ENCODE data around the gene ZNF660.

Gene ZNF660

GRCh38 chr3:44648564-44649229, 63.9 kb downstream of the ZNF660 start, which contains the start of gene ZNF35:
TSS of gene ZNF35 (plus strand) at chr3:44648732. CDS start at chr3:44651068, 2,336 bp downstream.
- H3K9ac ChIP-seq (ENCODE audit: low read length): peak within 1 kb of the TSS; percentile 83
- peaks cover 8% of the 10 kb centered on the region; the same call in 1 of the 2 replicates for H3K4me1 ChIP-seq (ENCODE audit: low read length)
- no peak within 1 kb of the TSS for H3K27ac ChIP-seq (ENCODE audit: low read length)
- peaks cover 25% of the 10 kb centered on the region for H3K79me2 ChIP-seq (ENCODE audit: low read length)
- peak within 1 kb of the TSS; percentile 84 for H2AFZ ChIP-seq (ENCODE audit: low read length)
- no peaks in the 10 kb centered on the region for H3K9me2 ChIP-seq (replicated peaks; ENCODE audit: insufficient read depth, low read length)
- peak within 1 kb of the TSS; percentile 85 for H3K4me2 ChIP-seq (ENCODE audit: low read depth, low read length)
- no peaks in the 10 kb centered on the region for H4K20me1 ChIP-seq (ENCODE audit: insufficient read depth, low read length)
- peak within 1 kb of the TSS; percentile 83 for H3K4me3 ChIP-seq (ENCODE audit: low read length)
- H3K9me3 ChIP-seq (replicated peaks; ENCODE audit: insufficient read depth, low read length): no peaks in the 10 kb centered on the region
- no peaks in the 10 kb centered on the region for H3K27me3 ChIP-seq (replicated peaks; ENCODE audit: insufficient read depth, low read length)
- DNase-seq: peak; percentile 88
- TF ChIP-seq EZH2phosphoT487 (IDR thresholded peaks at IDR 0.05; ENCODE audit: low read length): no peak
- no peak for TF ChIP-seq EZH2 (optimal IDR thresholded peaks at IDR 0.05; ENCODE audit: low read depth, low read length)
- no peaks in the 10 kb centered on the region for H3F3A ChIP-seq (ENCODE audit: insufficient read depth, low read length)
- H3K36me3 ChIP-seq (replicated peaks; ENCODE audit: insufficient read depth, low read length): peaks cover 8% of the 10 kb centered on the region; the same call in 1 of the 2 replicates

Data from MM.1S (cell line).